Measurements from ENCODE around the gene ZNF3.

Gene ZNF3

DNA sequence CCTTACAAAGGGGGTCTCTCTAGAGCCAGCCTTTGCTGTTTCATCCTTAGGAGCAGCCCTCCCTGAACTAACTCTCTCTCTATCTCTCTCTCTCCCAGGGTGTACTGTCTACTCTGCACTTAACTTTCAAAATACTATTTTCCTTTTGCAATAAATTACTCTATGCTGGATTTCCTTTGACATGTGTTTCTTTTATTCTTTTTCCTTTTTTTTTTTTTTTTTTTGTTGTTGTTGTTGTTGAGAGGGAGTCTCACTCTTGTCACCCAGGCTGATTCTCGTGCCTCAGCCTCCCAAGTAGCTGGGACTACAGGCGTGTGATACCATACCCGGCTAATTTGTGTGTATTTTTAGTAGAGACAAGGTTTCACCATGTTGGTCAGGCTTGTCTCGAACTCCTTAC, 1.5 kb upstream of the ZNF3 start:
- ChIA-PET CTCF (interaction anchor here (0.7 to 1.2 kb wide), 11 partner anchors 9 to 201 kb away, joined by 3 to 8 read pairs (median 3); no protein-coding TSS in a partner anchor), POLR2A (interaction anchor here (0.7 to 1.2 kb wide), 12 partner anchors 8 to 1150 kb away, joined by 3 to 32 read pairs (median 4); partner anchors contain the start of genes AP4M1, LAMTOR4, MBLAC1 and MCM7)
- H3K36me3 ChIP-seq (ENCODE audit: control insufficient read depth in 2 of 2, insufficient read depth in 1 of 2, low read length in 2 of 2): peaks cover 7 to 21% of the 10 kb centered on the region in 2 experiments; a peak in 2 of 3 replicates
- H3K4me1 ChIP-seq (ENCODE audit: control insufficient read depth, insufficient read depth, low read length): no peaks in the 10 kb centered on the region
- no peaks in the 10 kb centered on the region for H3K9me3 ChIP-seq (ENCODE audit: control insufficient read depth, insufficient read depth, low read depth, low read length)
- H3K27ac ChIP-seq (ENCODE audit: extremely low read depth, low read depth, low read length): no peak overlapping the region
- no peak overlapping the region for H3K4me3 ChIP-seq (ENCODE audit: low read depth, low read length)
- TF ChIP-seq ZBTB8A (tag by site-specific recombination; IDR thresholded peaks at IDR 0.05) (no peak), ZNF311 (tag by site-specific recombination; IDR thresholded peaks at IDR 0.05; ENCODE audit: borderline replicate concordance) (no peak), ZBTB20 (tag by site-specific recombination; IDR thresholded peaks at IDR 0.05) (no peak), ZNF335 (tag by site-specific recombination; conservative IDR thresholded peaks at IDR 0.05) (peak; percentile 1; the same call in 1 of the 2 replicates), PRDM1 (tag by site-specific recombination; IDR thresholded peaks at IDR 0.05) (peak; percentile 36; the same call in 1 of the 2 replicates), ZNF366 (tag by site-specific recombination; conservative IDR thresholded peaks at IDR 0.05) (0 out of 2 replicates have a peak, but pooled peaks have one; percentile 20), ZNF121 (tag by site-specific recombination; IDR thresholded peaks at IDR 0.05) (no peak), PRDM2 (tag by site-specific recombination; IDR thresholded peaks at IDR 0.05; ENCODE audit: borderline replicate concordance) (no peak), ZNF76 (tag by site-specific recombination; IDR thresholded peaks at IDR 0.05; ENCODE audit: borderline replicate concordance, low read depth) (no peak), KLF10 (tag by site-specific recombination; IDR thresholded peaks at IDR 0.05) (no peak)

GRCh38 chr7:100080907-100081534, 502 bp downstream of the ZNF3 start:
- Histone ChIP-seq H3K4me3 (ENCODE audit: low read depth, low read length) (peak overlapping the region; percentile 100), H3K4me1 (ENCODE audit: control insufficient read depth, insufficient read depth, low read length) (no peaks in the 10 kb centered on the region), H3K36me3 (ENCODE audit: control insufficient read depth in 2 of 2, insufficient read depth in 1 of 2, low read length in 2 of 2) (peaks cover 19 to 39% of the 10 kb centered on the region in 2 experiments; a peak in 2 of 3 replicates), H3K27ac (ENCODE audit: extremely low read depth, low read depth, low read length) (peak overlapping the region; percentile 27; the same call in 1 of the 2 replicates), H3K9me3 (ENCODE audit: control insufficient read depth, insufficient read depth, low read depth, low read length) (no peaks in the 10 kb centered on the region)
- POLR2A ChIA-PET: interaction anchor here (0.9 to 1.6 kb wide), 4 partner anchors 9 to 64 kb away, joined by 3 to 4 read pairs (median 4); no protein-coding TSS in a partner anchor
- TF ChIP-seq ZNF776 (tag by site-specific recombination; IDR thresholded peaks at IDR 0.05; ENCODE audit: borderline replicate concordance) (no peak), ZBTB17 (tag by site-specific recombination; IDR thresholded peaks at IDR 0.05) (peak; percentile 86)
- CTCF ChIA-PET: interaction anchor here (0.7 to 0.9 kb wide), 3 partner anchors 48 to 686 kb away, joined by 3 to 4 read pairs (median 3); partner anchors contain the start of gene TRIM4

- CTCF ChIA-PET: no interaction called here
- no peak overlapping the region for H3K27ac ChIP-seq (ENCODE audit: extremely low read depth, low read depth, low read length)
- no peak overlapping the region for H3K4me3 ChIP-seq (ENCODE audit: low read depth, low read length)
- H3K36me3 ChIP-seq (ENCODE audit: control insufficient read depth in 2 of 2, insufficient read depth in 1 of 2, low read length in 2 of 2): peaks cover 25 to 58% of the 10 kb centered on the region in 2 experiments; a peak in 2 of 3 replicates
- POLR2A ChIA-PET: interaction anchor here (0.6 to 1.6 kb wide), 3 partner anchors 9 to 427 kb away, joined by 3 to 4 read pairs (median 3); no protein-coding TSS in a partner anchor
- H3K4me1 ChIP-seq (ENCODE audit: control insufficient read depth, insufficient read depth, low read length): no peaks in the 10 kb centered on the region
- no peaks in the 10 kb centered on the region for H3K9me3 ChIP-seq (ENCODE audit: control insufficient read depth, insufficient read depth, low read depth, low read length)
- no peak for TF ChIP-seq ZNF707 (tag by site-specific recombination; IDR thresholded peaks at IDR 0.05)
- TF ChIP-seq ZNF785 (tag by site-specific recombination; IDR thresholded peaks at IDR 0.05): no peak
- no peak for TF ChIP-seq ZNF138 (tag by site-specific recombination; IDR thresholded peaks at IDR 0.05; ENCODE audit: borderline replicate concordance)
- TF ChIP-seq ZNF837 (tag by site-specific recombination; IDR thresholded peaks at IDR 0.05): no peak
- no peak for TF ChIP-seq ZNF19 (tag by site-specific recombination; IDR thresholded peaks at IDR 0.05; ENCODE audit: low read depth)
- TF ChIP-seq ZIC2 (tag by site-specific recombination; IDR thresholded peaks at IDR 0.05): no peak
- no peak for TF ChIP-seq ZNF792 (tag by site-specific recombination; IDR thresholded peaks at IDR 0.05)
- no peak for TF ChIP-seq ZFHX2 (tag by site-specific recombination; conservative IDR thresholded peaks at IDR 0.05)
- TF ChIP-seq MZF1 (tag by site-specific recombination; IDR thresholded peaks at IDR 0.05; ENCODE audit: borderline replicate concordance): no peak
- TF ChIP-seq ZNF24 (tag by site-specific recombination; IDR thresholded peaks at IDR 0.05): no peak
Observed at GRCh38 chr7:100079024-100079560, 2.4 kb downstream of the ZNF3 start.

Data from HEK293 (cell line).